BLaER1 treated with 17β-estradiol and CSF1 and Interleukin-3, amounts not matched to agents 10 nM and 100 nM (cell line): ENCODE measurements around the gene PRIMA1.

Experiments used
- H3K27ac ChIP-seq, 11 experiments: shearing (Covaris generic); formaldehyde crosslinking; 2 replicates each; pipeline ENCODE4 v1.8.1; 2022
- H3K27me3 ChIP-seq, 11 experiments: shearing (Covaris generic); formaldehyde crosslinking; 2 replicates each; pipeline ENCODE4 v1.8.1; 2022
- H3K36me3 ChIP-seq, 11 experiments: shearing (Covaris generic); formaldehyde crosslinking; 2 replicates each; pipeline ENCODE4 v1.8.1; 2022
- H3K4me1 ChIP-seq, 10 experiments: shearing (Covaris generic); formaldehyde crosslinking; 2 replicates each; pipeline ENCODE4 v1.8.1; 2022
- H3K4me2 ChIP-seq, 11 experiments: shearing (Covaris generic); formaldehyde crosslinking; 2 replicates each; pipeline ENCODE4 v1.8.1; 2022
- H3K4me3 ChIP-seq, 10 experiments: shearing (Covaris generic); formaldehyde crosslinking; 2 replicates each; pipeline ENCODE4 v1.8.1; 2022
- H3K9ac ChIP-seq, 11 experiments: shearing (Covaris generic); formaldehyde crosslinking; 2 replicates each; pipeline ENCODE4 v1.8.1; 2022
- H3K9me3 ChIP-seq, 11 experiments: shearing (Covaris generic); formaldehyde crosslinking; replicated peaks in 1 of 11; 2 replicates each; pipeline ENCODE4 v1.8.1; 2022
- H4K20me1 ChIP-seq, 11 experiments: shearing (Covaris generic); formaldehyde crosslinking; 2 replicates each; pipeline ENCODE4 v1.8.1; 2022
- Cebpa-rat ChIP-seq, 11 experiments: shearing (Covaris generic); IDR thresholded peaks; 2 replicates each; pipeline ENCODE4 v1.8.1; 2022

Gene PRIMA1

GRCh38 chr14:93752980-93753561 is 35.2 kb downstream of the PRIMA1 start:
- no peak for TF ChIP-seq Cebpa-rat (IDR thresholded peaks at IDR 0.05)
- H3K9ac ChIP-seq = no peak overlapping the region
- no peaks in the 10 kb centered on the region for H3K27me3 ChIP-seq
- peak overlapping the region in 5 of 11 experiments; percentile 24 to 54 (median 37); a peak in 8 of 22 replicates for H3K4me2 ChIP-seq
- H3K27ac ChIP-seq = no peak overlapping the region
- H3K4me1 ChIP-seq = peaks cover 0 to 26% (median 20%) of the 10 kb centered on the region in 10 experiments; a peak in 14 of 20 replicates
- no peaks in the 10 kb centered on the region for H3K36me3 ChIP-seq
- no peak overlapping the region for H3K4me3 ChIP-seq
- no peaks in the 10 kb centered on the region for H4K20me1 ChIP-seq
- H3K9me3 ChIP-seq = peaks cover 0 to 9% (median 0%) of the 10 kb centered on the region in 11 experiments; a peak in 2 of 22 replicates

GRCh38 chr14:93751946-93752655 is 36.2 kb downstream of the PRIMA1 start:
- Histone ChIP-seq H3K27ac (no peak overlapping the region), H3K27me3 (no peaks in the 10 kb centered on the region), H3K4me3 (no peak overlapping the region), H3K36me3 (no peaks in the 10 kb centered on the region), H3K4me2 (peak overlapping the region in 7 of 11 experiments; percentile 13 to 54 (median 35); a peak in 12 of 22 replicates), H3K4me1 (peaks cover 0 to 18% (median 13%) of the 10 kb centered on the region in 10 experiments; a peak in 14 of 20 replicates), H3K9ac (no peak overlapping the region), H3K9me3 (peaks cover 0 to 9% (median 0%) of the 10 kb centered on the region in 11 experiments; a peak in 2 of 22 replicates), H4K20me1 (no peaks in the 10 kb centered on the region)
- no peak for TF ChIP-seq Cebpa-rat (IDR thresholded peaks at IDR 0.05)

DNA sequence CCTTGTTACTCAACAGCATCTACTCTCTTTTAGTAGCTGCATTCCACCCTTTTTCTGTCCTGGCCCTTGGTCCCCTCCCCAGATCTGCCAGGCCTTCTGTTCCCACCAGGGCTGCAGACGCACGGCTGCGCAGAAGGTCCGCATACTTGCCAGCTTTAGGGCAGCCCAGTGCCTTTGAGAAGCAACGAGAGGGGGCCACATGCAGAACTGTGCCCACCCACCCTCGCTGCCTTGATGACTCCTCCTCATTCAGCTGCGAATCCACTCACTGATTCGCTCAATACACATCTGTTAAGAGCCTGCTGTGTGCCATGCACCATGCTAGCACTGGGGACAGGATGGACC is 39.2 kb downstream of the PRIMA1 start:
- Histone ChIP-seq H3K36me3 (no peaks in the 10 kb centered on the region), H3K4me2 (no peak overlapping the region), H4K20me1 (no peaks in the 10 kb centered on the region), H3K9ac (no peak overlapping the region), H3K27me3 (no peaks in the 10 kb centered on the region), H3K4me3 (no peak overlapping the region), H3K9me3 (no peaks in the 10 kb centered on the region), H3K4me1 (peaks cover 0 to 22% (median 13%) of the 10 kb centered on the region in 10 experiments; a peak in 12 of 20 replicates), H3K27ac (no peak overlapping the region)
- TF ChIP-seq Cebpa-rat (IDR thresholded peaks at IDR 0.05) = no peak

DNA sequence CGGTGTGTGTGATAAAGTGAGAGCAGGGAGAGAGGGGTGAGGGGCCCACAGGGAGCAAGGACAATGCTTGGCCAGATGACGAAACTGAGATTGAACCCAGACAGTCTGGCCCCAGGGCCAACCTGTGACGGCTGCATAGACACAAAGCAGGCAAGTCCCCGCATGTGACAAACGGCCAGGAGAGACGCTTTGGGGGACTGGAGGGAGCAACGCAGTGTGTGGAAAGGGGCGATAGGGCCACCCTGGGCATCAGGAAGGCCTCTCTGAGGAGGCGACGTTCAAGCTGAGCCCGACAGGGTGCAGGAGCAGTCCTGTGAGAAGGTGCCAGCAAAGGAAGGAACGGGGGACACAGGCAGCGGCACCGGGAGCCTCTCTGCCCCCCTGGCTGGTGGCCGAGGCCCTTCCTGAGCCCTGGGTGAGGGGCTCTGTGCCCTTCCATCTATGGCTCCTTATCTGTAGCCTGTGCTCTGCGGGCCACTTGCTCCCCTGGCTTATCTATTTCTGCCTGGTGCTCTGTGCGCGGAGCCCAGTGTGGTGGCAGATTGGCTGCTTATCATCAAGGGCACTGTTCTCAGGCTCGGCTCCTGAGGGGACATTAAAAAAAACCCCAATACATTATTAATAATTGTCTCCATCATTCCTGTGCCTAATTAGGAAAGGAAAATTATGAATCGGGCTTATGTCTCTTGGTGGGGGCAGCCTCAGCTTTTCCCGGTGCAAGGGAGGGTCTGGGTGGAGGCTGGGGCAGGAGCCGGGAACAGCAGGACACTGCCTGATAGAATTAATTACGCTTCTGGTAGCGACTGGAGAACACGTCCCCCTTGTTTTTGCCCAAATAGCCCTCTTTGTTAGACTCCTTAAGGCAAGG is 39.8 kb downstream of the PRIMA1 start:
- H3K4me3 ChIP-seq = no peak overlapping the region
- H3K4me2 ChIP-seq = no peak overlapping the region
- H3K27me3 ChIP-seq = no peaks in the 10 kb centered on the region
- no peak for TF ChIP-seq Cebpa-rat (IDR thresholded peaks at IDR 0.05)
- no peaks in the 10 kb centered on the region for H3K36me3 ChIP-seq
- no peak overlapping the region for H3K9ac ChIP-seq
- H3K9me3 ChIP-seq = no peaks in the 10 kb centered on the region
- H4K20me1 ChIP-seq = no peaks in the 10 kb centered on the region
- H3K4me1 ChIP-seq = peaks cover 0 to 22% (median 13%) of the 10 kb centered on the region in 10 experiments; a peak in 12 of 20 replicates
- H3K27ac ChIP-seq = no peak overlapping the region

DNA sequence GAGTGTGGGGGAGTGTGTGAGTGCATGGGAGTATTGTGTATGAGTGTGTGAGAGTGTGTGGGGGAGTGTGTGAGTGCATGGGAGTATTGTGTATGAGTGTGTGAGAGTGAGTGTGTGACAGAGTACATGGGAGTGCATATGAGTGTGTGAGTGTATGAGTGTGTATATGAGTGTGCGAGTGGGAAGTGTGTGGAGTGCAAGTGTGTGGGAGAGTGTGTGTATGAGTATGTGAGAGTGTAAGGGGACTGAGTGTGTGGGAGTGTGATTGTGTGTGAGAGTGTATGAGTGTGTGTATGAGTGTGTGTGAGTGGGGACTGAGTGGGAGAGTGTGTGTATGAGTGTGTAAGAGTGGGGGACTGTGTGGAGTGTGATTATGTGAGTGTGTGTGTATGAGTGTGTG is 40.7 kb downstream of the PRIMA1 start:
- Histone ChIP-seq H3K4me1 (peaks cover 0 to 18% (median 8%) of the 10 kb centered on the region in 10 experiments; a peak in 12 of 20 replicates), H3K9me3 (no peaks in the 10 kb centered on the region), H3K27me3 (no peaks in the 10 kb centered on the region), H4K20me1 (no peaks in the 10 kb centered on the region), H3K4me2 (no peak overlapping the region), H3K36me3 (no peaks in the 10 kb centered on the region), H3K27ac (no peak overlapping the region), H3K9ac (no peak overlapping the region), H3K4me3 (no peak overlapping the region)
- no peak for TF ChIP-seq Cebpa-rat (IDR thresholded peaks at IDR 0.05)

GRCh38 chr14:93747102-93747501 is 41.2 kb downstream of the PRIMA1 start:
- Histone ChIP-seq H4K20me1 (no peaks in the 10 kb centered on the region), H3K27ac (no peak overlapping the region), H3K27me3 (no peaks in the 10 kb centered on the region), H3K4me1 (peaks cover 0 to 13% (median 5%) of the 10 kb centered on the region in 10 experiments; a peak in 13 of 20 replicates), H3K4me3 (no peak overlapping the region), H3K9ac (no peak overlapping the region), H3K4me2 (no peak overlapping the region), H3K9me3 (no peaks in the 10 kb centered on the region), H3K36me3 (no peaks in the 10 kb centered on the region)
- TF ChIP-seq Cebpa-rat (IDR thresholded peaks at IDR 0.05) = no peak

DNA sequence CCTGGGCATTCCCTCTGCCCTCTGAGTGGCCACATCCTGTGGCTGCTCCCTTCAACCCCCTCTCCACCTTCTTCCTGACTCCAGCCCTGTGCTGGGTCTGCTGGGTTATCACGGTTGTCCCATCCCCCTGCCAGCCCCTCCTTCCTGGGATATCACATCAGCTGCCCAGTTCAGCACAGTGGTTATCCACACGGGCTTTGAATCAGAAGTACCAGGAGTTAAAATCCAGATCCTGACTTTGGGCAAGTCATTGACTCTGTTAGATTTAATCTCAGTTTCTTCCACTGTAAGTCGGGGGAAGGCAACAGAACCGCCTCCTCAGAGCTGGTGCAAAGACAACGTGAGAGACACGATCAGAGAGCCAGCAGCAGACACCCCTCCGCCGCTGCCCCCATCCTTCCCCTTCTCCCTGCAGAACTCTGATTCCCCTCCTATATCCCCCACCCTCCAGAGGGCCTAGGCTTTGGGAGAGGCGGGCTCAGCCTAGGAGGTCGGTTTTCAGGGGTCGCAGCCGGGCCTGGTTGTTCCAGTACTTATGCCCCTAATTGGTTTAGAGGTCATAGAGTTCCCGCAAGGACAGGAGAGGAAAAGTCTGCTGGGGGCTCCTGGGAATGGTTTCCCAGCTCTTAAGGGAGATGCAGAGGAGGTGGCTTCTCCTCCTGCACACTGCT is 42.5 kb downstream of the PRIMA1 start:
- no peak for TF ChIP-seq Cebpa-rat (IDR thresholded peaks at IDR 0.05)
- Histone ChIP-seq H3K4me2 (no peak overlapping the region), H3K27me3 (no peaks in the 10 kb centered on the region), H3K27ac (no peak overlapping the region; a peak in 1 of 22 replicates), H3K9ac (no peak overlapping the region), H3K4me3 (no peak overlapping the region), H4K20me1 (no peaks in the 10 kb centered on the region), H3K9me3 (no peaks in the 10 kb centered on the region), H3K4me1 (peaks cover 0 to 18% (median 7%) of the 10 kb centered on the region in 10 experiments; a peak in 11 of 20 replicates), H3K36me3 (no peaks in the 10 kb centered on the region)

- no peak overlapping the region for H3K9ac ChIP-seq
- H3K36me3 ChIP-seq = no peaks in the 10 kb centered on the region
- no peaks in the 10 kb centered on the region for H4K20me1 ChIP-seq
- no peak overlapping the region for H3K4me2 ChIP-seq
- H3K4me3 ChIP-seq = no peak overlapping the region
- H3K27ac ChIP-seq = no peak overlapping the region; a peak in 1 of 22 replicates
- peaks cover 0 to 18% (median 7%) of the 10 kb centered on the region in 10 experiments; a peak in 11 of 20 replicates for H3K4me1 ChIP-seq
- no peak for TF ChIP-seq Cebpa-rat (IDR thresholded peaks at IDR 0.05)
- no peaks in the 10 kb centered on the region for H3K9me3 ChIP-seq
- no peaks in the 10 kb centered on the region for H3K27me3 ChIP-seq
Measured at GRCh38 chr14:93744876-93745275, 43.4 kb downstream of the PRIMA1 start.
